H1 (cell line): ENCODE data around the gene DOP1A. TPM values are rescaled to one million over a fixed set of nuclear protein-coding genes. Genes with fewer than 3 reads are reported as not detected.

Experiments used
- CHD2 ChIP-seq: IDR thresholded peaks from 2 replicates; pipeline ENCODE4 v1.6.1; 2012; ENCODE audit warnings: low read length, improper control_type of control experiment
- CREB1 ChIP-seq: IDR thresholded peaks from 2 replicates; pipeline ENCODE4 v1.6.1; 2012; ENCODE audit warnings: inconsistent platforms
- KDM5A ChIP-seq: fragments of 200-600 bp; IDR thresholded peaks from 2 replicates; pipeline ENCODE4 v1.7.1; 2012; ENCODE audit warnings: mild to moderate bottlenecking, low read length, inconsistent platforms, mixed read lengths
- MAX ChIP-seq: IDR thresholded peaks from 2 replicates; pipeline ENCODE4 v1.6.1; 2012; ENCODE audit warnings: inconsistent platforms
- RAD21 ChIP-seq, 2 experiments: IDR thresholded peaks in 1 of 2; conservative IDR thresholded peaks in 1 of 2; 2 replicates each; pipeline ENCODE4 v1.6.1; 2011; ENCODE audit warnings: low read depth in 2 of 2, low read length in 2 of 2, improper control_type of control experiment in 1 of 2, inconsistent platforms in 1 of 2, mild to moderate bottlenecking in 1 of 2, moderate library complexity in 1 of 2
- polyA plus RNA-seq, 7 experiments: library from polyadenylated mRNA; depleted of rRNA in 3 of 7; stranded (reverse) in 5 of 7; unstranded in 2 of 7; fragments of >200 nt in 5 of 7; fragments of 200-250 nt in 2 of 7; gene quantifications; 1 replicate in 5 of 7; 2 replicates in 1 of 7; 4 replicates in 1 of 7; pipeline versions ENCODE4 v1.2.1 to v1.2.3, GENCODE V29; 2011 to 2013; ENCODE audit warnings: missing spikeins in 2 of 7, mixed read lengths in 2 of 7
- total RNA-seq: library from RNA; stranded (reverse); fragmentation: NEBNext Ultra II Directional; extraction: Animal tissue kit (Norgen Biotek cat#: 25700); gene quantifications from 2 replicates; pipeline ENCODE4 v1.2.1, GENCODE V29; 2021

DOP1A gene
- total and polyA plus RNA-seq, 2 of the 8 experiments (the other 6 are each of a cell fraction or from before 2014, with no cell fraction given): 7.5 to 14.7 TPM

GRCh38 chr6:83127976-83128375, 60.5 kb downstream of the DOP1A start (continued):
- TF ChIP-seq MAX (no peak), CREB1 (no peak), KDM5A (no peak), RAD21 (IDR thresholded peaks at IDR 0.05 in 1 of 2, conservative IDR thresholded peaks at IDR 0.05 in 1 of 2; ENCODE audit: low read depth in 2 of 2, low read length in 2 of 2) (no peak), CHD2 (no peak)
- TF ChIP-seq, all 59 proteins: peak for 0
